ENCODE data around the gene MUCL3. TPM values are rescaled to one million over a fixed set of nuclear protein-coding genes. Genes with fewer than 3 reads are reported as not detected.

The MUCL3 gene
- total and polyA plus RNA-seq, 8 donors, result 0.87 to 346 (median 76.8) TPM

DNA sequence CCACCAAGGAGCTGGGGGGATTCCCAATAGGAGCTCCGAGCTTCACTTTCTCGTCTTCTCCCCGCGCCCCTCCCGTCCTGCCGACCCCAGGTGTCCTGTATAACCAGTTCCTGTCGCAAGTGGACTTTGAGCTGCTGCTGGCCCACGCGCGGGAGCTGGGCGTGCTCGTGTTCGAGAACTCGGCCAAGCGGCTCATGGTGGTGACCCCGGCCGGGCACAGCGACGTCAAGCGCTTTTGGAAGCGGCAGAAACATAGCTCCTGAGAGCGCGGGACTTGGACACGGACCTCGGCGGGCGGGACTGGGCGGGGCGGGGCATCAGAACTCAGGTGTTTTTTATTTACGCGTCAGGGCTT is 27.1 kb upstream of the MUCL3 start:
- intact Hi-C loops (cut with DNase I; ENCODE audit: low total_unique reads), result no loop called here
- H3K4me3 ChIP-seq, result peak overlapping the region; percentile 56 to 68 (median 58)

DNA sequence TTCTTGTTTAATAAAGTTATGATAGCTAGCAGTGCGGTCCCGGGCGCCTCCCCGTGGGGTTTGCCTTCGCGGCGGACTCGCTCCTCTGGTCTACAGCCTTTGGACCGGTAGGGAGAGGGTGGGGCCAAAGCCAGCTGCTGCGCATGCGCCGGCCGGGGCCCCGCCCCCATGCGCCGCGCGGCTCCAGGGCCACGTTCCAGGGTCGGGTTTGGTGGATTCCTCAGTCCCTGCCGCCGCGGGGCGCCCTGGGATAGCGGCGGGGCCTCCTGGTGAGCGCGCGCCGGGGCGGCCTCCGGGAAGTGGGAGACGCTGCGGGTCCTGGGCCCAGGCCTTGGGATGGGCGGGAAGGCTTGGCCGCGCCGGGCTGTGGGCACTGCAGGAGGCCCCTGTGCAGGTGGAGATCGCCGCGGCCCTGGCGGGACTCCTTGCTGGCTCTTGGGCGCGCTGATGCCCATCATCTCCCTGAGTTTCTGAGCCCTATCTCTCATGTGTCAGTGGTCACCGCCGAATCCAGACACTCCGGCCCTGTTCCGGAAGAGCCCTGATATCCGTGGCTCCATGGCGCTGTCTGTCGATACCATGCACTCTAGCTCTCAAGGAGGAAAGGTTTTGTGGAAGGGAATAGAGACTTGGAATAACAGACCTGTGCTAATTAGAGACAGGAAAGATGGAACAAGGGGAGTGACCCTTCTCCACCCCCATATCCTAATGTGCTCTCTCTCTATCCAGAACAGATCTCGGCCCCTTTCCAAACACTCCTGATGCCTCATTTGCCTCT is 26.5 kb upstream of the MUCL3 start, which contains the start of gene VARS2:
Gene VARS2, plus strand, starts transcription at position 163 of the 778 bp plus-strand sequence. Its CDS starts 599 bp downstream, at position 762.
- 0 to 2% (median 1%) methylated on average over 30 to 52 of the region's 52 CpGs for WGBS, 5 donors
- Histone ChIP-seq H3K27me3 (no peaks in the 10 kb centered on the region), H3K27ac (peak within 1 kb of the TSS; percentile 87 to 95 (median 94)), H3K4me3 (peak within 1 kb of the TSS; percentile 56 to 68 (median 58)), H3K9me3 (no peaks in the 10 kb centered on the region), H3K36me3 (peaks cover 31 to 66% (median 60%) of the 10 kb centered on the region in 4 donors), H3K4me1 (peaks cover 25 to 45% (median 35%) of the 10 kb centered on the region in 4 donors)
- intact Hi-C loops (cut with DNase I; ENCODE audit: low total_unique reads), result no loop called here
- peak; percentile 94 to 98 for DNase-seq
- TF ChIP-seq, protein P1, sequence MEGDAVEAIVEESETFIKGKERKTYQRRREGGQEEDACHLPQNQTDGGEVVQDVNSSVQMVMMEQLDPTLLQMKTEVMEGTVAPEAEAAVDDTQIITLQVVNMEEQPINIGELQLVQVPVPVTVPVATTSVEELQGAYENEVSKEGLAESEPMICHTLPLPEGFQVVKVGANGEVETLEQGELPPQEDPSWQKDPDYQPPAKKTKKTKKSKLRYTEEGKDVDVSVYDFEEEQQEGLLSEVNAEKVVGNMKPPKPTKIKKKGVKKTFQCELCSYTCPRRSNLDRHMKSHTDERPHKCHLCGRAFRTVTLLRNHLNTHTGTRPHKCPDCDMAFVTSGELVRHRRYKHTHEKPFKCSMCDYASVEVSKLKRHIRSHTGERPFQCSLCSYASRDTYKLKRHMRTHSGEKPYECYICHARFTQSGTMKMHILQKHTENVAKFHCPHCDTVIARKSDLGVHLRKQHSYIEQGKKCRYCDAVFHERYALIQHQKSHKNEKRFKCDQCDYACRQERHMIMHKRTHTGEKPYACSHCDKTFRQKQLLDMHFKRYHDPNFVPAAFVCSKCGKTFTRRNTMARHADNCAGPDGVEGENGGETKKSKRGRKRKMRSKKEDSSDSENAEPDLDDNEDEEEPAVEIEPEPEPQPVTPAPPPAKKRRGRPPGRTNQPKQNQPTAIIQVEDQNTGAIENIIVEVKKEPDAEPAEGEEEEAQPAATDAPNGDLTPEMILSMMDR (IDR thresholded peaks at IDR 0.05), result peak in 4 of 7 experiments; percentile 13 to 61 (median 25)
- TF ChIP-seq POLR2A (IDR thresholded peaks at IDR 0.05), result peak in 1 of 4 donors; percentile 31
- peak; percentile 74 to 95 (median 90) for TF ChIP-seq POLR2AphosphoS5 (IDR thresholded peaks at IDR 0.05)
- TF ChIP-seq EP300 (IDR thresholded peaks at IDR 0.05), result no peak

More for the DNA sequence above, 27.1 kb upstream of the MUCL3 start:
- Histone ChIP-seq H3K27ac (peak overlapping the region; percentile 87 to 95 (median 94)), H3K4me1 (peaks cover 30 to 51% (median 41%) of the 10 kb centered on the region in 4 donors), H3K9me3 (no peaks in the 10 kb centered on the region), H3K27me3 (no peaks in the 10 kb centered on the region), H3K36me3 (peaks cover 25 to 60% (median 55%) of the 10 kb centered on the region in 4 donors)
- 2 to 5% (median 3%) methylated on average over 15 to 31 of the region's 31 CpGs for WGBS, 5 donors
- TF ChIP-seq EP300 (IDR thresholded peaks at IDR 0.05) (no peak), POLR2AphosphoS5 (IDR thresholded peaks at IDR 0.05) (no peak), POLR2A (IDR thresholded peaks at IDR 0.05) (no peak)
- TF ChIP-seq, protein P1 (IDR thresholded peaks at IDR 0.05), result no peak
- no peak for DNase-seq

DNA sequence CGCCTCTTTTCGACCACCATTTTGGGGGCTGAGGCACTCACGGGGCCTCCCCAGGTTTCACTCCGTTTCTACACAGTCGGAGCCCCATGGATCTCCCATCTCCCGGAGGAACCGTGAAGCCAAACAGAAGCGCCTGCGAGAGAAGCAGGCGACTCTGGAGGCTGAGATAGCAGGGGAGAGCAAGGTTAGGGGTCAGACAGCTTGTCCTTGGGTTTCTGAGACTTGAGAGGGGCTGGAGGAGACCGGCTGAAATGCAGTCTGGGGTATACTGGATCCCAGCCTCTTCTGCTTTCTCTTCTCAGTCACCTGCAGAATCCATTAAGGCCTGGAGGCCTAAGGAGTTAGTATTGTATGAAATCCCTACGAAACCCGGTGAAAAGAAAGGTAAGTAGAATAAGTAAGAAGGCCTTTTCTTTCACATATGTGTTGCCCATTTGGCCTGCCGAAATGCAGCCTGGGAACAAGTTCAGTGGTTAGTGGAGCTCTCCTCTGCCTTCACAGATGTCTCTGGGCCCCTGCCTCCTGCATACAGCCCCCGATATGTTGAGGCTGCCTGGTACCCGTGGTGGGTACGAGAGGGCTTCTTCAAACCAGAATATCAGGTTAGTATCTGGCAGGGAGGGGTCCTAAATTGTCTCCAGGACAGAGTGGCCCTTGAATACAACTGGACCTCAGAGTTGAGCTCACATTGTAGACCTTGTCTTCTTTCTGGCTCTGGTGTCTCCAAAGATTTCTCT is 25.8 kb upstream of the MUCL3 start:
- H3K27me3 ChIP-seq, result no peaks in the 10 kb centered on the region
- no peak for TF ChIP-seq POLR2AphosphoS5 (IDR thresholded peaks at IDR 0.05)
- no peak for TF ChIP-seq EP300 (IDR thresholded peaks at IDR 0.05)
- TF ChIP-seq, protein P1 (IDR thresholded peaks at IDR 0.05), result no peak
- TF ChIP-seq POLR2A (IDR thresholded peaks at IDR 0.05), result no peak
- H3K27ac ChIP-seq, result peak overlapping the region; percentile 87 to 95 (median 94)
- H3K9me3 ChIP-seq, result no peaks in the 10 kb centered on the region
- H3K4me1 ChIP-seq, result peaks cover 25 to 40% (median 30%) of the 10 kb centered on the region in 4 donors
- intact Hi-C loops (cut with DNase I; ENCODE audit: low total_unique reads), result no loop called here
- DNase-seq, result no peak
- peaks cover 30 to 68% (median 63%) of the 10 kb centered on the region in 4 donors for H3K36me3 ChIP-seq
- 20 to 42% (median 33%) methylated on average over 17 of the region's 17 CpGs for WGBS, 5 donors
- peak overlapping the region; percentile 56 to 68 (median 58) for H3K4me3 ChIP-seq

DNA sequence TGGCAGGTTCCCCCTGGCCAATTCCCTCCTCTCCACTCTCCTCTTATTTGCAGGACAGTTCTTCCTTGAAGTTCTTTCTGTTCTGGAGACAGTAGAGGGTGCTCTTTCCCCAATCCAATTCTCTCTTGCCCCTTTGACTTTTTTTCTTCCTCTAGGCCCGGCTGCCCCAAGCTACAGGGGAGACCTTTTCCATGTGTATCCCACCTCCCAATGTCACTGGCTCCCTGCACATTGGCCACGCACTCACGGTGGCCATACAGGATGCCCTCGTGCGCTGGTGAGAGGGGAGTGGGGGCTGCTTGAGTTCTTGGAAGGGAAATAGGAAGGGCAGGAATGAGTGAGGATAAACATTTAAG is 25.2 kb upstream of the MUCL3 start:
- TF ChIP-seq, protein P1 (IDR thresholded peaks at IDR 0.05), result peak in 5 of 7 experiments; percentile 28 to 77 (median 57)
- TF ChIP-seq POLR2A (IDR thresholded peaks at IDR 0.05), result no peak
- Histone ChIP-seq H3K36me3 (peaks cover 30 to 68% (median 63%) of the 10 kb centered on the region in 4 donors), H3K27me3 (no peaks in the 10 kb centered on the region), H3K9me3 (no peaks in the 10 kb centered on the region), H3K4me1 (peaks cover 25 to 40% (median 30%) of the 10 kb centered on the region in 4 donors), H3K4me3 (no peak overlapping the region), H3K27ac (peak overlapping the region in 4 of 5 donors; percentile 54 to 95 (median 90))
- DNase-seq, result peak in 1 of 2 donors; percentile 89
- 16 to 34% (median 18%) methylated on average over 5 of the region's 5 CpGs for WGBS, 5 donors
- intact Hi-C loops (cut with DNase I; ENCODE audit: low total_unique reads), result no loop called here
